Dermis blood vessel endothelial cell (primary cell): Measurements from ENCODE around the gene NFILZ. TPM values are rescaled to one million over a fixed set of nuclear protein-coding genes. Genes with fewer than 3 reads are reported as not detected.
"Not testable (repeated sequence)": the region's sequence is repeated elsewhere in the genome, so short reads cannot be mapped to it uniquely, and the experiment has no call there.

Experiments
- DNase-seq: peaks from one replicate; pipeline ENCODE4 v3.0.0; 2010
- total RNA-seq: library from RNA; depleted of rRNA; stranded (reverse); fragments of >200 nt; gene quantifications from 2 replicates; pipeline ENCODE4 v1.2.3, GENCODE V29; 2014

The NFILZ gene
- total RNA-seq, 1 donor from 2014 or later, result not detected

DNA sequence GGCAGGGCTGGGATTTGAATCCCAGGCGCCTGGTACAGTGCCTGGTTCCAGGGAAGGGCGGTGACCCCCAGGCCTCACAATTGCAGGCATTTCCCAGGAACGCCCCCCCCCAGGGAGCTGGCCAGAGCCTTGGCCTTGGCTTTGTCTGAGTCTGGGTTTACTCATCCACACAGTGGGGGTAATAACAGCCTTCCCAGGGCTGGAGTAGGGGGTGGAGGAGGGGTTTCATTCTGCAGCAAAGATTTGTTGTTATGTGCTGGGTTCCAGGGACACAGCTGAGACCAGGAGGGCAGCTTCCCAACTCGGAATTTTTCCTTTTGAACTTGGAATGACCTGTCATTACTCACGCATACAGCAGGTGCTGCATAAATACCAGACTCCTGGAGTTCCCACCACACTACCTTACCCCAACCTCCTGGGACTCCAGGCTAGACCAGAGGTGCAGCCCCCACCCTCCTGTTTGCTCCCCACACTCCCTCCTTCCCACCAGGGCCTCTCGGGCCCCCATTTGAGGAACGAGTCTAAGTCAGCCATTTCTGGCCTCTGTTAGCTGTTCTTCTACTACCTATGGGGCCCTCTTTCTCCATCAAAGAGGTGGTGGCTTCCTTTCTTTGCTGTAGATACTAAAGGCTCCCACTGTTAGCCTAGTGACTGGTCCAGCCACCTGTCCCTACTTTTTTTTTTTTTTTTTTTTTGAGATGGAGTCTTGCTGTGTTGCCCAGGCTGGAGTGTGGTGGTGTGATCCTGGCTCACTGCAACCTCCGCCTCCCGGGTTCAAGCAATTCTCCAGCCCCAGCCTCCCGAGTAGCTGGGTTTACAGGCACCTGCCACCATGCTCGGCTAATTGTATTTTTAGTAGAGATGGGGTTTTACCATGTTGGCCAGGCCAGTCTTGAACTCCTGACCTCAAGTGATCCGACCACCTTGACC is 18.3 kb upstream of the NFILZ start:
- DNase-seq, result peak; percentile 52

- no peak for DNase-seq
These were observed 17.6 kb upstream of the NFILZ start for GRCh38 chr19:8612807-8613171.

DNA sequence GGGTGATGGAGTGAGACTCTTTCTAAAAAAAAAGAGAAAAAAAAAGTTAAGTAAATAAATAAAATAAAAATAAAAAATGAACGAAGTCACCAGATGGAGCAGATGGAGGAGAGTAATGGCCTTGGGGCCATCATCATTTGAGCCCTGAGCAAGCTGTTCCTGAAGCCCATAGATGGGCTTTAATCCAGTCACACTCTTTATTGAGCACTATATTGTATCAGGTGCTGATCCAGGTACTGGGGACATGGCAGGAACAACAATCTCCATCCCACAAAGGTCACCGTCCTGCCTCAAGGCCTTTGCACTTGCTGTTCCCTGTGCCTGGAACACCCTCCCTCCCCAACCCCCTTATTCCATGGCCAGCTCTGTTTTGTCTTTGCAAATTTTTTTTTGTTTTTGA is 16.0 kb upstream of the NFILZ start:
- DNase-seq, result no peak

DNA sequence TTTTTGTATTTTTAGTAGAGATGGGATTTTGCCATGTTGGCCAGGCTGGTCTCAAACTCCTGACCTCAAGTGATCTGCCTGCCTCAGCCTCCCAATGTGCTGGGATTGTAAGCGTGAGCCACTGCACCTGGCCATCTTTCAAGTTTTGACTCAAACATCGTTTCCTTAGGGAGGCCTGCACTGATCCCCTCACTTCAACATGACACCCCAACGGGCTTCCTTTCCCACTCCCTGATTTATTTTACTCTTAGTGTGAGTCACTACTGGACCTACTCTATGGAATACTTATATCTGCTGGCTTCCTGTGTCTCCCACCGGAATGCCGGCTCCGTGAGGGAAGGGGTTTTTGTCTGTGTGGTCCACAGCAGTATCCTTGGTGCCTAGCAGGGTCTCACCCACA is 15.4 kb upstream of the NFILZ start:
- no peak for DNase-seq

DNA sequence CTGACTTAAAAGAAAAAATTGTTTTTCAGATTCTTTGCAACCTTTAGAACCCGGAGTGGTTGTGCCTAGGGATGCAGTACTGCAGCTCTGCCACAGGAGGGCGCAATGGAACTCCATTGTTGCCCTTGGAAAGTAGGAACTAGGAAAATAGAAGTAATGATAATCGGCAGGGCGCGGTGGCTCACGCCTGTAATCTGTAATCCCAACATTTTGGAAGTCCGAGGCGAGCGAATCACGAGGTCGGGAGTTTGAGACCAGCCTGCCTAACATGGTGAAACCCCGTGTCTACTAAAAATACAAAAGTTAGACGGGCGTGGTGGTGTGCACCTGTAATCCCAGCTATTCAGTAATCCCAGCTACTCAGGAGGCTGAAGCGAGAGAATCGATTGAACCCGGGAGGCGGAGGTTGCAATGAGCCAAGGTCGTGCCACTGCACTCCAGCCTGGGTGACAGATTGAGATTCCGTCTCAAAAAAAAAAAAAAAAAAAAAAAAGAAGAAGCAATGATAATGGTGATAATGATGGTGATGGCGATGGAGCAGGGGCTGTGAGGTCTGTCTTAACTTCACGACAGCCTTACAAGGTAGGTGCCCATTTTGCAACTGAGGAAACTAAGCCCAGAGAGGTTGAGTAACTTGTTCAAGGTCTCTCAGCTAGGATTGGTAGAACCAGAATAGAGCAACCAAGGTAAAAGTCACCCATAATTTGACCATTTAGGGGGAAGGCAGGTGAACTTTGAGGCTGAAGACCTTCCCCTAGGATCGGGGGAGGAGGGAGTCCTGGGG is 14.4 kb upstream of the NFILZ start:
- DNase-seq, result peak; percentile 72

DNA sequence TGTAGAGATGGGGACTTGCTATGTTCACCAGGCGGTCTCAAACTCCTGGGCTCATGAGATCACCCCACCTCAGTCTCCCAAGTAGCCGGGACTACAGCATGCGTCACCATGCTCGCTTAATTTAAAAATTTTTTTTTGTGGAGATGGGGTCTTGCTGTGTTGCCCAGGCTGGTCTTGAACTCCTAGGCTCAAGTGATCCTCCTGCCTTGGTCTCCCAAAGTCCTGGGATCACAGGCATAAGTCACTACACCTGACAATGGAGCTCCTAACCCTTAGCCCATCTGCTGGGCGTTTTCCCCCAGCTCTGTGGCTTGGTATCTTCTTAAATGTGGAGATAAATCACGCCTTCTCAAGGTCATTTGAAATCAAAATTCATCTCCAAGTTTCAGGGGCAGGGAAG is 13.6 kb upstream of the NFILZ start:
- no peak for DNase-seq

DNA sequence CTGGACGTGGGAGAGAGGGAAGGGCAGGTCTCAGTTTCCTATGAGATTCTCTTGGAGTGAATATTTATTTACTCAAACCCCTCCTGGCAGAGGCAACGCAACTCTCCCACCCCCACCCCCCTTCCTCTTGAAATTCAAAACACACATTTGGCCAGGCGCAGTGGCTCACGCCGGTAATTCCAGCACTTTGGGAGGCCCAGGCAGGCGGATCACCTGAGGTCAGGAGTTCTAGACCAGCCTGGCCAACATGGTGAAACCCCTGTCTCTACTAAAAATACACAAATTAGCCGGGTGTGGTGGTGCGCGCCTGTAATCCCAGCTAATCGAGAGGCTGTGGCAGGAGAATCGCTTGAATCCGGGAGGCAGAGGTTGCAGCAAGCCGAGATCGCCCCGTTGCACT is 13.1 kb upstream of the NFILZ start:
- DNase-seq, result not testable (repeated sequence)

DNA sequence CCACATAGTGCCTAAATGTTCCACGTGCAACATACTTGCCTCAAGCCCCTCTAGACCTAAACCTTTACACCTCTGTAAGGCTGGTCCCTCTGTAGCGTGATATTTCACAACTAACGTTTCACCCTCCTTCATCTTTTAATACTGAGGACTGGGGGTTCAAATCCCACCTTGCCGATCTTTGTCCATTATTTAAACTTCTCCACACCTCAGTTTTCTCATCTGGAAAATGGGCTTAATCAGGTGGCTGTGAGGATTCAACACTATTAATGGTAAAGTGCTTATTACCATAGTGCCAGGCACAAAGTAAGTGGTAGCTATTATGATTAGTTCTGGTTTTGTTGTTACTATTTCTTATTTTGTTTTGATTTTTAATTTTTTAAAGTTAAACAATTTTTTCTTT is 12.4 kb upstream of the NFILZ start:
- DNase-seq, result no peak

DNA sequence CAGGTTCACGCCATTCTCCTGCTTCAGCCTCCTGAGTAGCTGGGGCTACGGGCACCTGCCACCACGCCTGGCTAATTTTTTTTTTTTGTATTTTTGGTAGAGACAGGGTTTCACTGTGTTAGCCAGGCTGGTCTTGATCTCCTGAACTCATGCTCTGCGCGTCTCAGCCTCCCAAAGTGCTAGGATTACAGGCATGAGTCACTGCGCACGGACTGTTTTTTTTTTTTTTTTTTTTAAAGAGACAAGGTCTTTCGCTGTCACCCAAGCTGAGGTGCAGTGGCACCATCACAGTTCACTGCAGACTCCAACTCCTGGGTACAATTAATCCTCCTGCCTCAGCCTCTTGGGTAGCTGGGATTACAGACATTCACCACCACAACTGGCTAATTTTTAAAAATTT is 11.7 kb upstream of the NFILZ start:
- DNase-seq, result no peak

DNA sequence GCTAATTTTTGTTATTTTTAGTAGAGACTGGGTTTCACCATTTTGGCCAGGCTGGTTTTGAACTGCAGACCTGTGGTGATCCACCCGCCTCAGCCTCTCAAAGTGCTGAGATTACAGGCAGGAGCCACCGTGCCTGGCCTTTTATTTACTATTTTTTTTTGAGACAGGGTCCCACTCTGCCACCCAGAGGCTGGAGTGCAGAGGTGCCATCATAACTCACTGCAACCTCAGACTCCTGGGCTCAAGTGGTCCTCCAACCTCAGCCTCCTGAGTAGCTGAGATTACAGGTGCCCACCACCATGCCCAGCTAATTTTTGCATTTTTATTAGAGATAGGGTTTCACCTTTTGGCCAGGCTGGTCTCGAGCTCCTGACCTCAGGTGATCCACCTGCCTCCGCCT is 7.5 kb upstream of the NFILZ start:
- not testable (repeated sequence) for DNase-seq

DNA sequence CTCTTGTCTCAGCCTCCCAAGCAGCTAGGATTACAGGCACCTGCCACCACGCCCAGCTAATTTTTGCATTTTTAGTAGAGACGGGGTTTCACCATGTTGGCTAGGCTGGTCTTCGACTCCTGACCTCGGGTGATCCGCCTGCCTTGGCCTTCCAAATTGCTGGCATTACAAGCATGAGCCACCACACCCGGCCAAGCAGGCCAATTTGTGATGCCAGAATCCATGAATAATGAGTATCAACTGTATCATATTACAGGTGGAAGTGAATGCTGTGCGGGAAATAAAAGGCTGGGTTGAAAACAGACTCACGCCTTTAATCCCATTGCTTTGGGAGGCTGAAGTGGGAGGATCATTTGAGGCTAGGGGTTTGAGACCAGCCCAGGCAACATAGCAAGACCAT is 3.6 kb upstream of the NFILZ start:
- DNase-seq, result no peak

- no peak for DNase-seq
These were observed 1.2 kb upstream of the NFILZ start for GRCh38 chr19:8629184-8629583.

DNA sequence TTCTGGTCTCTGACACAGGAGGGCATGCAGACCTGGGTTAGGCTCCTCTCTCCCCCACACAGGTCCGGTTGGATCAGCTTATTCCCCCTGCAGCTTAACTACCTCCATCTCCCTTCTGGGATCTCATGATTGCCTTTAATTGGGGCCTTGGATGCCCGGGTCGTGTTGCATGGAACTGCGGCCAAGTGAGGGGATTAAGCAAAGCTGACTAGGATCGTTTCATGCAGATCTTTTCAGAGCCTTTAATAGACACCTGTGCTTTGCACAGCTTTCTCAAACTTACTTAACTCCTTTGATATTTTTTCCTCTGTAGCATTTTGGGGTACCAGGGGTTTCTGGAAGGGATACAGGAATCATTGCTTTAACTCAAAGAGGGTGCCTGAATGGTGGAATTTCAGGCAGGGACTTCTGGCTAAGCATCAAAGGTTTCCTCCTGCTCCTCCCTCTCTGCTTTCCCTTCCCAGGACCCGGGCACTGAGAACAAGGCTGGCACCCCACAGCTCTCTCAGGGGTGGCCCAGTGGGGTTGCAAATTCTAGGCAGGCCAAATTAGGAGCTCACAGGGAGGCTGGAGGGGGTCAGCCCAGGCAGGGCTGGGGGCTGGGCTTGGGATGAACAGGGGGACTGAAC is 477 bp downstream of the NFILZ start:
- no peak for DNase-seq

DNA sequence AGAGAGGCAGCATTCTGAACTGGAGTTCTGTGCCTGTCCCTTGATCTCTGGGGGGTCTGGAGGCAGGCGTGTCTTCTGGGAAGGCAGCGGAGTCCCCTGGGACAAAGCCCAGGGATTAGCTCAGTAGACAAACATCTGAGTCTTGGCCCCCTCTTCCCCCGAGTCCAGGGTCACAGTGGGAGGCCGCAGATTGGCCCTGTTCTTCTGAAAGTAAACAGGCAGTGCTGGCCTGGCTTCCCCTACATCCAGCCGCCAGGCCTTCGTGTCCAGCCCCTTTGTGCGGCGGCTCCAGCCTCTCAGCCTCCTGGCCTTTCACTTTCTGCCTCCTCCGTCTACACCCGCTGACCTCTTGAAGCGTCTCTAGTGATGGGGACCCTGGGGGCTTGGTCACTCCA is 989 bp downstream of the NFILZ start:
- no peak for DNase-seq

DNA sequence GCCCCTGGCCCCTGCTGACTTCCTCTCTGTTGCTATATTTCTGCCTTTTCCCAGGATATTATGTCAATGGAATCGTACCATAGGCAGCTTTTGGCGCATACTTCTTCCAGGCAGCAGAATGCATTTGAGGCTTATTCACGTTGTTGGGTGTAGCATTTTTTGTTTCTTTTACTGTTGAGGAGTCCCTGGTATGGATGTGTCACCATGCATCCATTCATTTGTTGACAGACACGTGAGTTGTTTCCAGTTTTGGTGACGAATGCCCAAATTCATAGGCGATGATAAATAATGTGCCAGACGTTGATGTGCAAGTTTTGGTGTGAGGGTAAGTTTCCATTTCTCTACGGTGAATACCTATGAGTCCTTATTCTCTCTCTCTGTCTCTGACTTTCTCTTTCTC is 5.0 kb downstream of the NFILZ start:
- no peak for DNase-seq

DNA sequence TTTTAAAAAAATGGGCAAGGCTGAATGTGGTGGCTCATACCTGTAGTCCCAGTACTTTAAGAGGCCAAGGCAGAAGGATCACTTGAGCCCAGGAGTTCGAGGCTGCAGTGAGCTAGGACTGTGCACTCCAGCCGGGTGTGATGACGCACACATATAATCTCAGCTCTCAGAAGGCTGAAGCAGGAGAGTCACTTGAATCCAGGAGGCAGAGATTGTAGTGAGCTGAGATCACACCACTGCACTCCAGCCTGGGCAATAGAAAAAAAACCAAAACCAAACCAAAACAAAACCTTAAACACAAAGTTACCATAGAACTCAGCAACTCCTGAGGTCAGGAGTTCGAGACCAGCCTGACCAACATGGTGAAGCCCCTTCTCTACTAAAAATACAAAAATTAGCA is 6.6 kb downstream of the NFILZ start:
- DNase-seq, result not testable (repeated sequence)

GRCh38 chr19:8638078-8638619 is 7.7 kb downstream of the NFILZ start:
- DNase-seq, result no peak

DNA sequence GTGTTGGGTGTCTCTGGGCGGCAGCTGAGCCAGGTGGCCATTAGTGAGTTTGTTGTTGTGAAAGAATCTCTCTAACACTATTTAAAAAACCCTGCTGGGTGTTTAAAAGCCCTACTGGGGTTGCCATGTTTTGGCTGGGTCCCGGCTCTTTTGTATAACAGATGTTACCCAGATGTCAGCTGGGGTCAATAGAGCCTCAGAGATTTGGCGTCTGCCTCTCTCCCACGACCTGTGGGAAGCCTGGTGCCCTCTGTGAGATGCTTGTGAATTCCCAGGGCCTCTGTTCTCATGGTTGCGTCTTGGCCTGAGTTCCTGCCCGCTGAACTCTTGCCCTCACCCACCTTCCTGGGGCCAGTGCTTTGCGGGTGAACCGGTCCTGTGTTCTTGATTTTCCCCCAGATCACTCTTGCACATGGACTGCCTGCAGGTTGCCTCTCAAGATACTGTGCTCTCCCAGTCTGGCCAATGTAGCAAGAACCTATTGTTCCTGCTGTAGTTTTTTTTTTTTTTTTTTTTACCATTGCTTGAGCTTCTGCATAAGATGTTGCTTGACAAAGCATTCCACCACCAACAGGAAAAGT is 9.5 kb downstream of the NFILZ start:
- DNase-seq, result no peak

GRCh38 chr19:8640402-8641004 is 10.1 kb downstream of the NFILZ start:
- DNase-seq, result no peak

GRCh38 chr19:8641221-8641907 is 10.9 kb downstream of the NFILZ start:
- DNase-seq, result no peak

DNA sequence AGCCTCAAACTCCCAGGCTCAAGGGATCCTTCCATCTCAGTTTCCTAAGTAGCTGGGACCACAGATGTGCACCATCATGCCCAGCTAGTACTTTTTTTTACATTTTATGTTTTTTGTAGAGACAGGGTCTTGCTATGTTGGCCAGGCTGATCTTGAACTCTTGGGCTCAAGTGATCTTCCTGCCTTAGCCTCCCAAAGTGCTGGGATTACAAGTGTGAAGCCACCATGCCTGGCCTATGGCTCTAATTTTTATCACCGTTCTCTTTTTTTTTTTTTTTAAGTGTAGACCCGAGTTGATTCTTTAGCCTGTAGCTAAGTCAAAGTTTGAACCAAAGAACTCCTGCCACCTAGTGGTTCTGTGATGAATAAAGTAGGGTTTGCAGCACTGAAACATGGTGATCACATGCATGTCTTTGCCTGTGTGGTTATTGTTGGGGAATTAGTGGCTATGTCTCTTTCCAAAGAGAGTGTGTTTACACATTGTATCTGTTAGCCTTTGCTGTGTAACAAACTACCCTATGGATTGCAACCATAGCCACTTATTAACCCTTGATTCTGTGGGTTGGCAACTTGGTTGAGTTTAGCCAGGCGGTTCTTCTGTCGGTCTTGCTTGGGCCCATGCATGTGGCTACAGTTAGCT is 11.6 kb downstream of the NFILZ start:
- peak; percentile 74 for DNase-seq
